NB4 (cell line): ENCODE results near the gene SCYGR3.
"Not testable (repeated sequence)": the region's sequence is repeated elsewhere in the genome, so short reads cannot be mapped to it uniquely, and the experiment has no call there.

Source experiments
- DNase-seq: peaks from one replicate; pipeline ENCODE4 v3.0.0; 2010; ENCODE audit warnings: low read depth
- H3K4me3 ChIP-seq: one replicate; pipeline ENCODE4 v1.5.1; 2011; ENCODE audit warnings: mild to moderate bottlenecking, low read depth, low read length, moderate library complexity
- MYC ChIP-seq: IDR thresholded peaks from 2 replicates; pipeline ENCODE4 v1.6.1; 2011; ENCODE audit warnings: low read depth, low read length
- POLR2A ChIP-seq: IDR thresholded peaks from 2 replicates; pipeline ENCODE4 v1.6.1; 2011; ENCODE audit warnings: mild to moderate bottlenecking; ENCODE audit not compliant: insufficient read length; ENCODE audit errors: extremely low read depth
- TF ChIP-seq, protein P1 (sequence below): IDR thresholded peaks from one replicate; pipeline ENCODE4 v1.5.1; 2012; ENCODE audit warnings: low read depth, low read length
- TF ChIP-seq, protein P2 (sequence below): IDR thresholded peaks from 2 replicates; pipeline ENCODE4 v1.6.1; 2011; ENCODE audit warnings: low read depth, low read length

The SCYGR3 gene

GRCh38 chr2:227606476-227606875 lies 8.2 kb downstream of the SCYGR3 start:
- TF ChIP-seq, protein P1, sequence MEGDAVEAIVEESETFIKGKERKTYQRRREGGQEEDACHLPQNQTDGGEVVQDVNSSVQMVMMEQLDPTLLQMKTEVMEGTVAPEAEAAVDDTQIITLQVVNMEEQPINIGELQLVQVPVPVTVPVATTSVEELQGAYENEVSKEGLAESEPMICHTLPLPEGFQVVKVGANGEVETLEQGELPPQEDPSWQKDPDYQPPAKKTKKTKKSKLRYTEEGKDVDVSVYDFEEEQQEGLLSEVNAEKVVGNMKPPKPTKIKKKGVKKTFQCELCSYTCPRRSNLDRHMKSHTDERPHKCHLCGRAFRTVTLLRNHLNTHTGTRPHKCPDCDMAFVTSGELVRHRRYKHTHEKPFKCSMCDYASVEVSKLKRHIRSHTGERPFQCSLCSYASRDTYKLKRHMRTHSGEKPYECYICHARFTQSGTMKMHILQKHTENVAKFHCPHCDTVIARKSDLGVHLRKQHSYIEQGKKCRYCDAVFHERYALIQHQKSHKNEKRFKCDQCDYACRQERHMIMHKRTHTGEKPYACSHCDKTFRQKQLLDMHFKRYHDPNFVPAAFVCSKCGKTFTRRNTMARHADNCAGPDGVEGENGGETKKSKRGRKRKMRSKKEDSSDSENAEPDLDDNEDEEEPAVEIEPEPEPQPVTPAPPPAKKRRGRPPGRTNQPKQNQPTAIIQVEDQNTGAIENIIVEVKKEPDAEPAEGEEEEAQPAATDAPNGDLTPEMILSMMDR = no peak
- TF ChIP-seq POLR2A = no peak
- TF ChIP-seq, protein P2, sequence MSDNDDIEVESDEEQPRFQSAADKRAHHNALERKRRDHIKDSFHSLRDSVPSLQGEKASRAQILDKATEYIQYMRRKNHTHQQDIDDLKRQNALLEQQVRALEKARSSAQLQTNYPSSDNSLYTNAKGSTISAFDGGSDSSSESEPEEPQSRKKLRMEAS = no peak
- TF ChIP-seq MYC = no peak
- H3K4me3 ChIP-seq = no peak overlapping the region
- DNase-seq = no peak

DNA sequence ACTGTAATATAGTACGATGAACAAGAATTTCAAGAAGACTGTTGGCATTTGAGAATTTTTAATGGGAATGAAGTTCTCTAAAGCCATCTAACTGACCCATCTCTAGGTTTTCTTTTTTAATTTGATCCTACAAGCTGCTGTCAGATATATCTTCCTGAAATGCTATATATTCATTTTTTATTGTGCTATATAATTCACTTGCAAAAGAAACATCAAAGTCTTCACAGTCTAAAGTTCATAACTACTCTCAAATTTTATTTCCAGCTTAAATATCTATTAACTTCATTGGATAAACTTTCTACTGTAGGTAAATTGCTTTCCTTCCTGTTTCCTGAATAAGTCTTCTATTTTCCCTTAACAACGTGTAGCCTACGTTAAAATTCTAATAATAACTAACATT lies 12.3 kb downstream of the SCYGR3 start:
- no peak overlapping the region for H3K4me3 ChIP-seq
- TF ChIP-seq POLR2A (no peak), MYC (no peak)
- TF ChIP-seq, protein P1 = no peak
- TF ChIP-seq, protein P2 = no peak
- no peak for DNase-seq

DNA sequence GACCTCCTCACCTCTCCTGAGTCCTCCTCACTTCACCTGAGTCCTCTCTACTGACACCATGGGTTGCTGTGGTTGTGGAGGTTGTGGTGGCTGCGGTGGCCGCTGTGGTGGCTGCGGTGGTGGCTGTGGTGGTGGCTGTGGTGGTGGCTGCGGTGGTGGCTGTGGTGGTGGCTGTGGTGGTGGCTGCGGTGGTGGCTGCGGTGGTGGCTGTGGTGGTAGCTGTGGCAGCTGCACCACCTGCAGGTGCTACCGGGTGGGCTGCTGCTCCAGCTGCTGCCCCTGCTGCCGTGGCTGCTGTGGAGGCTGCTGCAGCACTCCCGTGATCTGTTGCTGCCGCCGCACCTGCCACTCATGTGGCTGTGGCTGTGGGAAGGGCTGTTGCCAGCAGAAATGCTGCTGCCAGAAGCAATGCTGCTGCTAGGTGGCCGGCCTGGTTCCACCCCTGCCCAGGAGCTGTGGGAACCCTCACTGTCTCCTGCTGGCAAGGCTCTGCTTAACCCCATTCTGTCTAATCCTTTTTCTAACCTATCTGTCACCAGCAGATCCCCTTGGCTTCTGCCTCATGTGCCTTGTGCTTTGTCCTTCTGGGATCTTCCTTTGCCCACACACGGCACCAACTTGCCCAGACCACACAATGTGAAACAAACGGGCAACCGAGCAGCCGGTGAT lies 15.7 kb downstream of the SCYGR3 start, which contains the start of gene SCYGR2:
Gene SCYGR2 (plus strand): TSS at position 59 of the 669 bp plus-strand sequence. CDS start 0 bp downstream, at position 59.
- not testable (repeated sequence) for H3K4me3 ChIP-seq, DNase-seq

DNA sequence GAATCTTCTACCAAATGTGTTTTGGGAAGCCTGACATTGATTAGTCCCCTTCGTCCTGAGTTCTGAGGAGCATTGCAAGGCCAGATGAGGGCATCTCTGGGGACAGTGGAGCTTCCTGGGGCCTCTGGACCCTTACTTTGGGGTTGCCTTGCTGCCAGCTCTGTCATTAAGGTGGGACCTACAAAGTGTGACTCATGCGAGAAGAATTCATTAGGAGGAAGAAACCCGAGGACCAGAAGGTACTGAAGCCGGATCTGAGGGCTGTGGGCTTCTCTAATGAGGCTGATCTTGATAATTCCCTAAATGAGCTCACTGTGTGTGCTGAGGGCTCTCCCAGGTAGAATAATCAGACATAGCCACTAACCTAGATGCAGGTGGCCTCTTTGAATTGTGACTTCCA lies 16.6 kb downstream of the SCYGR3 start:
- no peak overlapping the region for H3K4me3 ChIP-seq
- TF ChIP-seq, protein P2 = no peak
- TF ChIP-seq, protein P1 = no peak
- no peak for TF ChIP-seq POLR2A
- TF ChIP-seq MYC = no peak
- DNase-seq = no peak

DNA sequence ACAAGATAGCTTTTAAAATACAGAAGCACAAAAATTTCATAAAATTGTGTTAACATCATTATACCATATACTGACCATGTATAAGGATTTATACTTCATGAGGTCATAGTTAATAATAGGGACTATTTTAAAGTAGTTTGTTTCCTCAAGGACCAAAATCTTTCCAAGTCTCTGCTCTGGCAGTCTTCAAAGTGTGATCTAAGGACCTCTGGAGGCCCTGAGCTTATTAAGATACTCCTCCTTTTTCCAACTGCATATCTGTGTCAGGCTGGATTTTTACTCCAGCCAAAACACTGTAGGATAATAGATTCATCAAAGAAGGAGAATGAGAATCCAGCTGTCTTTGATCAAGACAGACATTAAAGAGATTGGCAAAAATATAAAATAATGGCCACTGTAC lies 17.6 kb downstream of the SCYGR3 start:
- DNase-seq = no peak
- TF ChIP-seq, protein P1 = no peak
- no peak for TF ChIP-seq MYC

GRCh38 chr2:227595797-227596196 lies 18.8 kb downstream of the SCYGR3 start:
- no peak for DNase-seq
- H3K4me3 ChIP-seq = no peak overlapping the region
- TF ChIP-seq MYC = no peak
- TF ChIP-seq POLR2A = no peak
- TF ChIP-seq, protein P2 = no peak
- TF ChIP-seq, protein P1 = no peak

More for the DNA sequence above, 17.6 kb downstream of the SCYGR3 start:
- H3K4me3 ChIP-seq = no peak overlapping the region
